HG02798 (cell line): ENCODE data around the gene RSPH6A.
"Not testable (repeated sequence)": the region's sequence is repeated elsewhere in the genome, so short reads cannot be mapped to it uniquely, and the experiment has no call there.

Source experiments
- ATAC-seq: cut with Tn5 transposase; IDR thresholded peaks from one replicate; pipeline ENCODE4 v1.9.1; 2021; ENCODE audit warnings: mild to moderate bottlenecking; ENCODE audit not compliant: unreplicated experiment, poor library complexity

The RSPH6A gene

DNA sequence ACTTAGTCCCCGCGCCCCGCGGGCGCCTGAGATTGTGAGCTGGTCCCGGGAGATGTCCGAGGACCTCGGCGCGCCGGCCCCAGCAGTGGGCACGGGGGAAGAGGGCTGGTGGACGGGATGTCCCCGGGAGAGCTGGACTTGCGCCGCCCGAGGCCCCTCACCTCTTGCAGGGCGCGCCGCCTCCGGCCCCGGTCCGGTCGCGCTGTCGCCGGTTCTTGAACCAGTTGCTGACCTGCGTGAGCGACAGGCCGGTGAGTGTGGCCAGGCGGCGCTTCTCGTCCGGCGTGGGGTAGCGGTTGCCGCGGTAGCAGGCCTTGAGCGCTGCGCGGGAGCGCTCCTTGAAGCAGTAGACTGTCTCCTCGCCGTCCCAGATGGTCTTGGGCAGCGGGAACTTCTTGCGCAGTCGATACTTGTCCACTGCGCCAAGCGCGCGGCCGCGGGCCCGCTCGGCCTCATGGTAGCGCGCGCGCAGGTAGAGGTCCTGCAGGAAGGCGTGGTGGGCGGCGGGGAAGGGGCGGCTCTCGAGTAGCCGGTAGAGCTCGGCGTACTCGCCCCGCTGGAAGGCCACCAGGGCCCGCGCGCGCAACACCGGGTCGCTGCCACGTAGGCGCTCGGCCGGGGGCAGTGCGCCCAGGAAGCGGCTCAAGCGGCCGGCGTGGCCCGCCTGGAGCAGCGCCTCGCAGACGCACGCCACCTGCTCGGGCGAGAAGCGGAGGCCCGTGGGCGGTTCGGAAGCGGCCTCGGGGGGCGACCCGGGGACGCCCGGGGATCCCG is 47.0 kb downstream of the RSPH6A start:
- no peak for ATAC-seq

DNA sequence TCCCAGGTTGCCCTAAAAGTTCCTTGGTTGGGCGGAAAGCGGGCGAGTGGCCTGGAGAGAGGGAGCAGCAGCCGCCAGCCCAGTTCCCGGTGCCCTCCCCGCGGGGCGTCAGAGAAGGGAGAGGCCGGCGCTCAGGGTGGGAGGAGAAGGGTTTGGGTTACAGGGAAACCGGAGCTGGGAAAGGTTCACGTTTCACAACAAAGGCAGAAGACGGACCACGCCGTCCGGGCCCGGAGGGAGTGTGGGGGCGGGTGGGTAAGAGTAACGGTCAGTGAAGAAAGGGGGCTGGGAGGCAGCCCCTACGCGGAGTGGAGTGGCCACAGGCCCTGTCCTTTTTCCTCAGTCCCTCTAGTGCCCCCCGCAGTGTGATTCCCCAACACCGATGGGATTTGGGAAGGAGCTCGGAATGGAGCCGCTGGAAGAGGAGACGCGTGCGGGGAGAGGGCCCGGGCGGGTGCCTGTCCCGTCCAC is 47.7 kb downstream of the RSPH6A start:
- ATAC-seq = no peak

DNA sequence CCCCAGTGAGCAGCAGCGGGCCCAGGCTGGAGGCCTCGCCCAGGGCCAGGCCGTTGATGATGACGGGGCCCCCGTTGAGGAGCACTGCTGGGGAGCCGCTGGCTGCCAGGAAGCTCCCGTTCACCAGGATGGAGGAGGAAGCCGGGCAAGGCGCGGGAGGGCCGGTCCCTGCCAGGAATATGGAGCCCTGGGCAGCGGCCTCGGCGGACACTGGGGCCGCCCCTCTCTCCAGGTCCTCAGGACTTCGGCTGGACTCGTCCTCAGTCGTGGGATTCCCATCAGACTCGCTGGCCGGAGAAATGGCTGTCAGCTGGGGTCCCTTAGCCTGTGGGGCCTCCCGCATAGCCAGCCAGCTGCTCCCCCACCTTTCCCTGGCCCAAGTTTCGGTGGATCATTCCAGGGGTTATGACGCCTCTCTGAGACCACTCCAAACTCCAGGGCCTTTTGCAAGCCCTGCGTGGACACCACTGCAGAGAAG is 48.2 kb downstream of the RSPH6A start:
- no peak for ATAC-seq

DNA sequence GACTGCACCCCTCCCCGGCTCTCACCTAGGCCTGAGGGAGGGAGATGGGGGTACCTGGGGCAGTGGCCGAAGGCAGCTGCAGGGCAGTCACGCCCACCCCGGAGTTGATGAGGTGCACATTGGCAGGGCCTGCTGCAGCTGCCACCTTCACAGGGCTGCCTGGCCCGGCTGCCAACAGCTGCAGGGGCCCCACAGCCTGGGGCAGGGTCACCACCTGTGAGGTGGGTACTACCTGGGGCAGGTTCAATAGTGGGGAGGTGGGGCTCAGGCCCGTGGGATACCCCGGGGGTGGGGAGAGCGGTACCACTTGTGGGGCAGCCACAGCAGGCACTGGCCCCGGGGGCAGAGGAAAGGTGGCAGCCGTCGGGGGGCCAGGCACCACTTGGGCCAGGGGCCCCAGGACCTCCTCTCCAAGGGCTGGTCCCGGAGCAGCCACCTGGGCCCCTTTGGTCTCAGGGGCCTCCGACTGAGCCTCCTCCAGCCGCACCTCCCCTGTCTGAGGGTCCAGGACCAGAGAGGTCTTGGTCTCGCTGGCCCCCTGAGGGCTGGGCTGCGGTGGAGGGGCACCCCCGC is 48.7 kb downstream of the RSPH6A start:
- ATAC-seq = no peak

DNA sequence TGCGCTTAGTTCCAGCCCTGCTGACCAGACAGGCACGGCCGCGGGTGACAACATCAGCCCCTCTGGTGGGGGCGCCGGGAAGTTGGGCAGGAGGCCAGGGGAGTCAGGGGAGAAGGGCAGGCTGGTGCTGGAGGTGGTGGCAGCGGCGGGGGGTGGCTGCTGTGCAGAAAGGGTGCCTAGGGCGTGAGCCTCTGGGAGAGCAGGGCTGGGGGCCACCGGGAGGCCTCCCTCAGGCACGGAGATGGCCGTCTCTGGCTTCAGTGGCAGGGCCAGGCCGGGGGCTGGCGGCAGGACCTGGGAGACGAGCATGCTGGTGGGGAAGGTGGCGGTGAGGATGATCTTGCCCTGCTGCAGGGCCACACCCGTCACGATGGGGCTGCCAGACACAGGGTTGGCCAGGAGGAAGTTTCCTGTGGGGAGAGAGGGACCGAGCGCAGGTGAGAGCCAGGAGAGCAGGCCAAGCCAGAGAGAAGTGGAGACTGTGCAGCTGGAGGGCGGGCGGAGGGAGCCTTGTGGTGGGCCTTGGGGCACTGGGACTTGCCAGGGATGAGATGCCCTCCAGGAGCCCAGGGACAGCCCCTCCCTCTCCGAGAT is 49.3 kb downstream of the RSPH6A start:
- ATAC-seq = no peak

DNA sequence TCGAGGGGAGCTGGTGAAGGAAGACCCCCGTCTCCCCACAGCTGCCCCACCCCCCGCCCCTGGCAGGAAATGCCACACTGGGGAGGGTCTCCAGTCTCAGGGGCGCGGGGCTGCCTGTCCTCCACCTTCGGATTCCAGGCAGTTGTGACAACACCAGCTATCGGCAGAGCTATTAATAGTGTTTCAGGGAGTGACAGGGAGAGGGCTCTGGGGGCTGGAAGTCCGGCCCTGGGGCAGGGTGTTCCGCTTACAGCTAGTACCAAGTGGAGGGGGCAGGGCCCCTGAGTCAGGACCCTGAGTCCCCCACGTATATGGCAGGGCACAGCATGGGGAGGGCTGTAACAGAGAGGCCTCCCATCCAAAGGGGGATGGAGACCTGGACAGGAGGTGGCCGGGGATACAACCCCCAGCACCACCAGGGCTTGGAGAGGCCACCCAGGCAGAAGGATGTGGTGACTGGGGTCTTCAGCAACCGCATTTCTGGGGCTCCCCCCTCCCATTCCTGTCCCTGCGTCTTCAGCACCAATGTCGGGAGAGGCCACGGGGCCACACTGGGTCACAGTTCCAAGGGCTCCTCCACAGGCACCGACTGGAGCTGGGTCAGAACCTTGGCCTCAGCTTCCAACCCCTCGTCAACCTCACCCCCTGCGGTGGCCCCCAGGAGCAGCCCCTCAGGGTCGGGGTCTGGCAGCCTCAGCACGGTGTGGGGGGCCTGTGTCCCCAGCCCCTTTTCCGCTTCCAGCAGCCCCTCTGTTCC is 50.0 kb downstream of the RSPH6A start:
- ATAC-seq = no peak

DNA sequence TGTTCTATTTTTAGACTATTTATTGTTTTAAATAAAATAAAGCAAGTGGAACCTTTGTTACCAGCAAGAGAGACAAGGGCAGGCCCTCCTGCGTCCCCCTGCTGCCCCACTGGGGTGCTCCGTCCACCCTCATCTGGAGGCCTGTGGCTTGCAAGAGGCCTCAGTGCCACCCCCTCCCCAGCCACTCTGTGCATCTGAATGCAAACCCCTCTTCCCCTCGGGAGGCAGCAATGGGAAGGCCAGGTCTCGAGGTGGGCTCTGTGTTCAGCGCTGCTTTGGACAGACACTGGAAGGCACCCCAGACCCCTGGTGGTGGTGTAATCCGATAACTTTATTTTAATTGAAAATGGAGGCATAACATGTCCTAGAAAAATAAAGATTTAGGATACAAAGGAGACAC is 50.6 kb downstream of the RSPH6A start:
- no peak for ATAC-seq

DNA sequence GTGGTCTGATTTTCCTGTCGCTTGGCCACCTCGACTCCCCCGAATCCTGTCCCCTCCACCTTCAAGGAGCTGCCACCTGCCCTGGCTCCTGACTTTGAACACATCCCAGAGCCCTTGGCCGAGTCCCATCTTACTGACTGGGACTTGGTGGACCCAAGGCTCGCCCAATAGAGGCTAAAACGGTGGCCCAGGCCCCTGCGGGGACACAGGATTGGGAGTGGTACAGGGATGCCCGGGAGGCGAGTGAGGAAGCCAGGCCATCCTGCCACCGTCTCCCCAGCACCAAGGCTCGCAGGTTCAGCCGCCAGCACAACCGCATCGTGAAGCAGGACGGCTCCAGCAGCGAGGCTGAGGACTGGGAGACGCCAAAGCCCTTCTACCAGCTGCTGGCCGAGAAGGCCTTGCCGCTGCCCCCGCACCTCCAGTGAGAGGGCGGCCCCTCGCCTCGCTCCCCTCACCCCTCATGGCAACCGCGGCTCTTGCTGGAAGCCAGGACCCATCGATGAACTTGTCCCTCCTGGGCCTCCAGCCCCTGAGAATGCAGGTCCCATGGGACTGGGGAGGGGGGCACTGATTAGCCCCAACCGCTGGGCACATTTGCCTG is 51.3 kb downstream of the RSPH6A start:
- no peak for ATAC-seq

DNA sequence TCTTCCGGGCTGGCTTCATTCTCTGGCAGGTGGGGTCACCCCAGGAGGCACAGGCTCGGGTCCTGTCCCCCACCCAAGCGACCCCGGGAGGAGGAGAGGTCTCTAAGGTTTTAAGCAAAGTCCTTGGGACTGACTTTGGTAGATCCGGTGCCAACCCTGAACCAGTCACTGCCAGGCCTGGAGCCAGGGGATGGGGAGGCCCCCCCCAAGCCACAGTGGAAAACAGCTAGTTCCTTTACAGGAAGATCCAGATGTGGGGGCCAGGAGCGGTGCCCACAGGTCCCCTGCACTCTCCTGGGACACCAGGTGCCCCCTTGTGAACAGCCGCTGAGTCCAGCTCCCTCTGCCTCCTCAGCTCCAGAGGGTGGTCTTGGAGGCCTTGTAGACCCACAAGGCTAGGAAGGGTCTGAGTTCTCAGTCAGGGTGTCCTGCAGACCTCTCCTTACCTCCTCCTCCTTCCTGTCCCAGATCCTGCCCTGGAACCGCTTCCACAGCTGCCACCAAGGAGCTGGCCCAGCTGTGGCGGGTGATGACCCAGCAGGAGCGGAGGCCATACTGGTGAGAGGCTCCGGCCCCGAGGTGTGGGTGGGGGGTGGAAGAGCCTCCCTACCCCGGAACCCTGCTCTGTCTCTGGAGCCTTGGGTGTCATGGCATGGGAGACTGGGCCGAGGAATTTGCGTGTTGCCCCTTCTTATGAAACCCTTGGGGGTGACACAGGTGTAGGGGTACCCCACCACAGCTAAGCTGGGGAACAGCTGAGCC is 52.1 kb downstream of the RSPH6A start:
- ATAC-seq = no peak

DNA sequence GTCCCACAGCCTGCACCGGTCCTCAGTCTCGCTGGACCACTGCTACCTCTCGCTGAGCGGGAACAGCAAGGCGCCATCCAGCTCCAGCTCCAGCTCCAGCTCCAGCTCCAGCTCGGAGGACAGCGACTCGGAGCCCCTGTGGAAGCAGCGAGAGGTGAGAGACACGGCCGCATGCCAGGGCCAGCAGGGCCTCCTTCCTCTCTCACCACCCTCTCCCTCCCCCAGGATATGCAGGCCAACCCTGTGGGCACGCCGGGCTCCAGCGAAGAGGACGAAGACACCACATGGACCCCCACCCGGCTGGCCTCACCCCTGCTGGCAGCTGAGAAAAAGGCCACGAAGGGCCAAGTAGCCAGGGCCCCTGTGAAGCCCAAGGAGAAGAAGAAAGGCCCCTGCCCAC is 53.4 kb downstream of the RSPH6A start:
- no peak for ATAC-seq

DNA sequence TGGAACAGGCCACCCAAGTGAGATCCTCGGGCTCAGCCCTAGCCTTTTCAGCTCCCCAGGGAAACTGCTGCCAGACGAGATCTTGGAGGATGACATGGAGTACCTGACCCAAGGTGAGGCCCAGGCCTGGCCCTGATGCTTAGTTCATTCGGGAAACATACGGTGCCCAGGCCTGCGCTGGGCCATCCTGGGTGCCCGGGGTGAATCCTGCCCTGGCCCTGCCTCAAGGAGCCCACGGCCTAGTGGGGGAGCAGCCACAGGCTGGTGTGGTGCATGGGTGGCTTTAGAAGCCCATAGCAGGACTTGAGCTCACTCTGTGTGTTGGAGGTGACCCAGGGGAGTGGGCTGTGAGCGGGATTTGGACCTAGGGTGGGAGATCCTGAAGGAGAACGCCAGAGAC is 56.2 kb downstream of the RSPH6A start:
- ATAC-seq = no peak

DNA sequence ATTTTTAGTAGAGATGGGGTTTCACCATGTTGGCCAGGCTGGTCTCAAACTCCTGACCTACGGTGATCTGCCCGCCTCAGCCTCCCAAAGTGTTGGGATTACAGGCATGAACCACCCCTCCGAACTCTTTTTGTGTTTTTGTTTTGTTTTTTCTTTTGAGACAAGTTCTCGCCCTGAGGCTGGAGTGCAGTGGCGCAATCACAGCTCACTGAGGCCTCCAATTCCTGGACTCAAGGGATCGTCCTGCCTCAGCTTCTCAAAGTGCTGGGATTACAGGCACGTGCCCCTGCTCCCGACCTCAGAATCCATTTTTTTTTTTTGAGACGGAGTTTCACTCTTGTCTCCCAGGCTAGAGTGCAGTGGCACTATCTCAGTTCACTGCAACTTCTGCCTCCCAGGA is 57.4 kb downstream of the RSPH6A start:
- ATAC-seq = no peak

DNA sequence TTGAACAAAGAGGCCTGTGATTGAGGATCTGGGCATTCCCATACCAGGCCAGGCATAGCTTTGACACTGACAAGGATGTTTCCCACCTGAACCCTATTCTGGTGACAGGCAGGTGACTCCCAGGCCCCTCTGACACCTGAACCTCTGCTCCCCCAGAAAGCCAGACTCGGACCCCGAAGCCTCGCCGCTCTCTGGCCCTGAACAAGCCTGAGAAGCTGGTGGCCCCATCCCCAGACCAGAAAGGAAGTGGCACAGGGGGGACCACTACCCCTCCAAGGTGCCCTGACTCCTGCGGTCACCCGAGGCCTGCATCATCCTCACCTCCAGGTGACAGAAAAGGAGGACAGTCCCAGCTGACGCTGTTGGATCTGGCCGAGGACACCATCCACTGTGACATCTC is 60.8 kb downstream of the RSPH6A start:
- no peak for ATAC-seq

DNA sequence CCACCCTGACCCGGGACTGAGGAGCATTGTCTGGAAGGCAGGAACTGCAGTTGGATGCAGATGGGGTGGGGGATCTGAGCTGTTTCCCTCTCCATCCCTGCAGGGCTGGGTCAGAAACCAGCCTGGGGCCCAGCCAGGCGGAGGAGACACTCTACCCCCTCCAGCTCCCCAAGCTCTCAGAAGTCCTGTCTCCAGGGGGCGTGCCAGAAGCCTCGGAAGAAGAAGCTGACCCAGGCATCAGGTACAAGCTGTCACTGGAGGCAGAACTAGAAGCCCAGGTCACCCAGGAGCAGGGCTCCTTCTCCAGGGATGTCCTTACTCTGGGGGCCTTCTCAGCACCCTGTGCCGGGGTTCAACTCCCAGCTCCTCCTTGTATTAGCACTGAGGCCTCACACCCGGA is 61.6 kb downstream of the RSPH6A start:
- no peak for ATAC-seq

DNA sequence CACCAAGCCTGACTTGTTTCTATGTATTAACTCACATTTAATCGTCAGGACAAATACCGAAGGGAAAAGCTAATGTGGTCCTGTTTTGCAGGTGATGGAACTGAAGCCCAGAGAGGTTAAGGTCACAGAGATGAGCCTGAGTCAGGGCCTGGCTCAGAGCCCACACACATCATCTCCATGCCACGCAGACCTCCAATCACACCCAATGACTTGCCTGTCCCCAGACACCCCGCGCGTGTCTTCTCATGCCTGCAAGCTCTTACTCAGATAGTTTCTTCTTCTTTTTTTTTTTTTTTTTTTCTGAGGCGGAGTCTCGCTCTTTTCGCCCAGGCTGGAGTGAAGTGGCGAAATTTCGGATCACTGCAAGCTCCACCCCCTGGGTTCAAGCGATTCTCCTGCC is 62.5 kb downstream of the RSPH6A start:
- ATAC-seq = no peak

DNA sequence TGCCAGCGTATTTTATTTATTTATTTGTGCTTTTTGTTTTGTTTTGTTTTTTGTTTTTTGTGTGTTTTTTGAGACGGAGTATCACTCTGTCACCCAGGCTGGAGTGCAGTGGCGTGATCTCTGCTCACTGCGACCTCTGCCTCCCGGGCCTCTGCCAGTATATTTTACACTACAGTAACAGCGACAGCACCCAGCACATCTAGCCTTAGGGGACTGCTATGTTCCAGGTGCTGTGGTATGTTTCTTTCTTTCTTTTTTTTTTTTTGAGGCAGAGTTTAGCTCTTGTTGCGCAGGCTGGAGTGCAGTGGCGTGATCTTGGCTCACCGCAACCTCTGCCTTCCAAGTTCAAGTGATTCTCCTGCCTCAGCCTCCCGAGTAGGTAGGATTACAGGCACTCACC is 63.6 kb downstream of the RSPH6A start:
- ATAC-seq = not testable (repeated sequence)

DNA sequence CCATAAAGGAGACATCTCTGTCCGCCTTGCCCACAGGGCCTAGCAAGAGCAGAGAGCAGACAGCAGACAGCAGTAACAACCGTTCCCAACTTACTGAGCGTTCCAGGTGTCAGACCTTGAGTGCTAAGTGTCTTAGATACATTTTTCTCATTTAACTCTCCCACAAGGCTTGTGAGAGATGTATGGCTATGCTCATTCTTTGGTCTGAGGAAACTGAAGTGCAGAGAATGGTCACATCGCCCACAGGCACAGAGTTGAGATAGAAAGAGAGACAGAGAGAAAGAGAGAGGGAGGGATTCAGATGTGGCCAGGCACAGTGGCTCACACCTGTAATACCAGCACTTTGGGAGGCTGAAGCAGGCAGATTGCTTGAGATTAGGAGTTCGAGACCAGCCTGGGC is 67.6 kb downstream of the RSPH6A start:
- no peak for ATAC-seq

DNA sequence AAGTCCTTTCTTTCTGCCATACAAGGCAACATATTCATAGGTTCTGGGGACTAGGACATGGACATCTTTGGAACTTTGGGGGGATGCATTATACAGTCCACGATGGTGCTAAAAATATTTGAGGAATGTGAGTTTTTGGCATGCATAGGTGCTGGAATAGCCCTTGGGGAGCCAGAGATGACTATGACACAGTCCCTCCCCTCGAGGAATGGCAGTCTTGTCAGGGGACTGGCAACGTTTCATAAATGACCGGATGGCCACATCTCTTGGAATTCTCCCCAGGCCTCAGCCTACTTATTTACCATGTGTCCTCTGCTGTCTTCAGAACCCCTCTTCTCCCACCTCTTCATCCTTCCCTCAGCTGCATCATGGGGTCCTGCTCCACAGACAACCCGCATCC is 68.2 kb downstream of the RSPH6A start:
- ATAC-seq = no peak
